Cortex of kidney (tissue), 1 donor: ENCODE data around the gene YPEL4.

Experiments used
- DNase-seq: peaks from one replicate; lab custom pipeline; 2025; lab: John Stamatoyannopoulos, UW

The YPEL4 gene

DNA sequence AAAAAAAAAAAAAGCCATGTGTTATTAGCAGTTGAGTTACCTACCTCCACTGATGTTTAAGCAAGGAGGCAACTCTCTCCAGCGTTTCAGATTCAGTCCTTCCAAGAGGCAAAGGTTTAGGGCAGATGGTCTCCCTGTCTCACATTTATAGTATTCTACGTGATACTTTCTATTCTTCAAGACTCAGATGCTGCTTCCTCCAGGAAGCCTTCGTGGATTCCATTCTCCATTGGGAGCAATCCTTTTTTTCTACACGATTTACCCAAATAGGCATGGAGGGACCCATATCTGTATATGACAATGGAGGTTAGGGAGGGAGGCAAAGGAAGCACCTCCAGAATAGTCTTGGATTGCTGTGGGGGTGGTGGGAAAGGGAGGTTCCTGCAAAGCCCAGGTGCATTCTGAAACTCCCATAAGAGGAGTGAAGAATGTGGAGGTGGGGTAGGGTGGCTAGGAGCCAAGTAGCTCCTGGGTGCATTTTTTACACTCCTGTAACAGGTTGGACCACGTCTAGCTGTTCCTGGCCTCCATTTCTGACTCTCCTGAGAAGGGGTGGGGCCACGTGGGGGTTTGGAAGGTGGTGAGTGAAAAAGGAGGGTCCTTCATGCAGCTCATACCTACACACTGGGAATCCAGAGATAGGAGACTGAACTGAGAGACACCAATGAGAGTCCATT is 16.2 kb downstream of the YPEL4 start:
- no peak for DNase-seq

GRCh38 chr11:57632116-57632515 is 17.6 kb downstream of the YPEL4 start:
- no peak for DNase-seq

GRCh38 chr11:57630171-57630570 is 19.5 kb downstream of the YPEL4 start:
- no peak for DNase-seq

GRCh38 chr11:57626895-57627294 is 22.8 kb downstream of the YPEL4 start:
- no peak for DNase-seq

- DNase-seq, result no peak
Measured at GRCh38 chr11:57624864-57625263, 24.8 kb downstream of the YPEL4 start.

- DNase-seq, result no peak
Measured at GRCh38 chr11:57622263-57622662, 27.4 kb downstream of the YPEL4 start.

- no peak for DNase-seq
Measured at GRCh38 chr11:57620467-57620866, 29.2 kb downstream of the YPEL4 start.

DNA sequence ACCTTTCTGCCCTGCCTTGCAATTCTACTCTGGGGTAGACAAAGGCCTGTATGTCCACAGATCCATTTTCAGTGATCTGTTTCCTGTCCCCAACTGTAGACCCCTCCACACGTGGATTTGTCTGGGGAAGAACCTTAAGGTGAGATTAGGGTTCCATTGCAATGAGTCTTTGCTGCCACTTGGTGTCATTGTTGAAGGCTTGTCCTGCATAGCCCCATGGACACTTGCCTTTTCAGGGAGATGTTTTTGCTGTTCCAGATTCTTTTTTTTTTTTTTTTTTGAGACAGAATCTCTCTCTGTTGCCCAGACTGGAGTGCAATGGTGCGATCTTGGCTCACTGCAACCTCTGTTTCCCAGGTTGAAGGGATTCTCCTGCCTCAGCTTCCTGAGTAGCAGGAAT is 30.4 kb downstream of the YPEL4 start:
- DNase-seq, result no peak

DNA sequence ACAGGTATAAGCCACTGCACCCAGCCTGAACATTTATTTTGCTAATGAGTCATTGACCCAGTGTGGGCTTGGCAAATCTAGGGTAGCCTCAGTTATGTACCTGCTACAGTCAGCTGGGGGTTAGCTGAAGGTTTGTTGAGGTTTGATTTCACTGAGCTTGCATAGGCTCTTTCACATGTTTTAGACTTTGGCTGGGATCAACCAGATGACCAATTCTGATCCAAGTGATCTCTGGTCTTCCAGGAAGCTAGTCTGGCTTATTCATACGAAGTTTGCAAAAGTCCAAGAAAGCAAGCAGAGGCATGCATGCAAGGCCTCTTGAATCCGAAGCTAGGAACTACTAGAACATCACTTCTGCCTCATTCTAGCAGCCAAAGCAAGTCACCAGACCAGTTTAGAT is 31.3 kb downstream of the YPEL4 start:
- no peak for DNase-seq

- no peak for DNase-seq
Measured at GRCh38 chr11:57616595-57616994, 33.1 kb downstream of the YPEL4 start.

GRCh38 chr11:57615308-57615707 is 34.4 kb downstream of the YPEL4 start:
- no peak for DNase-seq

GRCh38 chr11:57614234-57614772 is 35.4 kb downstream of the YPEL4 start:
- no peak for DNase-seq

- DNase-seq, result no peak
Measured at GRCh38 chr11:57610170-57610569, 39.5 kb downstream of the YPEL4 start.

DNA sequence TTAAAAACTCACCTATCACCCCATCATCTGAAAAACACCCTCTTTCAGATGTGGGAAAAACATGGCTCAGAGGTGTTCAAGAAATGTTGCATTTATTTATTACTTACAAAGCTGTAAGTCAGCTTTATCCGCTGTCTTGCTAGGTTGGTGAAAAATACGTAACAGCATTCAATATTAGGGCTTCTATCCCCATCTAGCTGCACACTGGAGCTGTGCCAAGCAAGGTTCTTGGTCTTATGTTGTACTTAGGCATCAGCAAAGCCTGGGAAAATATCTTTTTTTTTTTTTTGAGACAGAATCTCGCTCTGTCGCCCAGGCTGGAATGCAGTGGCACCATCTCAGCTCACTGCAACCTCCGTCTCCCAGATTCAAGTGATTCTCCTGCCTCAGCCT is 44.7 kb downstream of the YPEL4 start:
- DNase-seq, result no peak

DNA sequence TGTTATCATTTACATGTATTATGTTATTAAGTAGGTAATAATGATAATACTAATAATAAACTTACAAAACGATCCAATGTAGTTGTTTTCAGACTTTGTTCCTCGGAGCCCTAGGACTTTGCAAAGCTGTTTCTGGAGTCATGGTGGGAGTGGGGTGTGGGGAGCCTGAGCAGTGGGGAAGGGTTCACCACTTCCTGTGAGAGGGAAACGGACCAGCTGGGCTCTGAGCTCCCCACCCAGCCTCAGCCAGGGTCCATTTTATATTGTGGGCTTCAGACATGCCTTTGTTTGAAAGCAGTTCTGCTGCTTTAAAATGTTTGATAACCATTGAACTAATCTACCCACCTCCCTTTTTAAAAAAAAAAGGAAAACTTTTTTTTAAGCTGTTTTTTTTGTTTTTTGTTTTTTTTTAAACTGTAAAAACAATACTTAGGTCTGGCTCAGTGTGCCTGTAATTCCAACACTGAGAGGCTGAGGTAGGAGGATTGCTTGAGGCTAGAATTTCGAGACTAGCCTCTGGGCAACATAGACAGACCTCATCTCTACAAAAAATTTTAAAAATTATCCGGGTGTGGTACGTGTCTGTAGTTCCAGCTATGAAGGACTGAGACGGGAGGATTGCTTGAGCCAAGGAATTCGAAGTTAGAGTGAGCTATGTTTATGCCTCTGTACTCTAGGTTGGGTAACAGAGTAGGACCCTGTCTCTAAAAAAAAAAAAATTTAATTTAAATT is 45.2 kb downstream of the YPEL4 start:
- DNase-seq, result no peak

DNA sequence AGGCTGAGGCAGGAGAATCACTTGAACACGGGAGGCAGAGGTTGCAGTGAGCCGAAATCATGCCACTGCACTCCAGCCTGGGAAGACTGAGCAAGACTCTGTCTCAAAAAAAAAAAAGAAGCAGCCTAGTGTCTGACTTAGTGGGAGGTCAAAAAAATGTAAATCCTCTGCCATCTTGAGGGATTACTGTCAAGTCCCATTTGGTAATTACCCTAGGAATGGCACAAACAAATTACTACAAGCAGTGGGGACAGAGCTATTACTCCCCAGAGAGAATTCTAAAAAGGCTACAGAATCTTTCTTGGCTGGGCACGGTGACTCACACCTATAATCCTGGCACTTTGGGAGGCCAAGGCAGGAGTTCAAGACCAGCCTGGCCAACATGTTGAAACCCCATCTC is 48.4 kb downstream of the YPEL4 start:
- no peak for DNase-seq

- DNase-seq, result no peak
Measured at GRCh38 chr11:57599381-57599780, 50.3 kb downstream of the YPEL4 start.

DNA sequence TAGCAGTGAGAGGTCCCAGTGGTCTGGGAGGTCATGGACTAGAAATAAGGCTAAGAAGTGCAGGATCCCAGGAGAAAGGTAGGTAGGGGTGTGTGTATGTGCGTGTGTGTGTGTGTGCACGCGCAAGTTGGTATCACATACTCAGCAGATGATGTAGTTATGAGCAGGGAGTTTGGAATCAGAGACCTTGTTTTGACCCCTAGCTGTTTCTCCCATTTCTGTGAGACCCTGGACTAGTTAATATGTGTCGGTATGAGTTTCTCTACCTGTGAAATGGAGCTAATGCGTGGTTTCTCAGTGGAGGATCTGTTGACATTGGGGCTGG is 50.9 kb downstream of the YPEL4 start:
- no peak for DNase-seq

DNA sequence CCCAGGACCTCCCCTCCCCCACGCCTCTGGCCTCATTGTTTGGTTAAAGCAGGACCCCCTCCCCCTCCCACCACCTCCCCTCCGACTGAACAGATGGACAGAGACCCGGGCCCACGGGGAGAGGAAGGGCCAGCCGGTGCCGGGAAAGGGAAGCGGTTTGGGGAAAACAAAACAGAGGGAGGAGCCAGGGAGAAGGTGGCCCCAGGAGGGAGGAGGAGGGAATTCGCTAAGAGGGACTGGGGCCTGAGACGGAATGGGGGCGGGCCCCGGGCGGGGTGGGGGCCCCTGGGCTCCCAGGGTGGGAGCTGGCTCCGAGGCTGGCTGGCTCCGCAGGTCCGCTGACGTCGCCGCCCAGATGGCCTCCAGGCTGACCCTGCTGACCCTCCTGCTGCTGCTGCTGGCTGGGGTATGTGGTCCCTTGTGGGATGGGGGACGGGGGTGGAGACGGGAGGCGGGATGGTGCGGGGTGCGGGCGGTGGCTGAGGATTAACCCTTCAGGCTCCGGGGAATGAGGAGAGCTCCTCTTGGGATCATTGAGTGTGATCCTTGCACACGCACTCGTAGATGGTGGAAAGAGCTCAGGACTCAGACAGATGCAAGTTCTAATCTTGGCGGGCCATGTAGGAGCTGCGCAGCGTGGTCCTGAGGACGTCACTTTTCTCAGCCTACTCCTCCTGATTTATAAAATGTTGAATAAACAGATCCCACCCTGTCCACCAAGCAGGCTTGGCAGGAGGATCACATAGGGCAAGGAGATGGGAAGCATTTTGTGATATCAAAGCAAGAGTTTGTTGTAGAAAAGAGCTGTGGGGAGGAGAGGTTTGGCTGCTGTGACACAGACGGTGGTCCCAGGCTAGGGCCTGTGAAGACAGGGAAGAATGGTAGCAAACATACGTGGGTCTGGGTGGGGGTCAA is 51.5 kb downstream of the YPEL4 start:
- no peak for DNase-seq

DNA sequence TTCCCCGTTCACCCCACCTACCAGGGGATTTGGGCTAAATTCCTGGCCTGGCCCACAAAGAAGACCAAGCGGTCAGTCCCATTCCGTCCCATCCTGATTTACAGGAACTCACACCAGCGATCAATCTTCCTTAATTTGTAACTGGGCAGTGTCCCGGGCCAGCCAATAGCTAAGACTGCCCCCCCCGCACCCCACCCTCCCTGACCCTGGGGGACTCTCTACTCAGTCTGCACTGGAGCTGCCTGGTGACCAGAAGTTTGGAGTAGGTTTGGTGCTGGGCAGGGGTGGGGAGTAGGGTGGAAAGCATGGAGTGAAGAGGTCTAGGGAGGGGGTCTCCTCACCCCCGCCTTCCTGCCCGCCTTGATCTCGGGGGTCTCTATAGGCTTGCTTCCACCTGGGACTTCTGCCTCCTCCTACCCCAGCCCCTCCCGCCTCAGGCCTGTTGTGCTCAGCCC is 52.2 kb downstream of the YPEL4 start, which contains the start of gene SERPING1:
Gene SERPING1 (plus strand): TSS at position 225 of the 455 bp plus-strand sequence. CDS start 586 bp downstream, outside the sequence.
- no peak for DNase-seq

DNA sequence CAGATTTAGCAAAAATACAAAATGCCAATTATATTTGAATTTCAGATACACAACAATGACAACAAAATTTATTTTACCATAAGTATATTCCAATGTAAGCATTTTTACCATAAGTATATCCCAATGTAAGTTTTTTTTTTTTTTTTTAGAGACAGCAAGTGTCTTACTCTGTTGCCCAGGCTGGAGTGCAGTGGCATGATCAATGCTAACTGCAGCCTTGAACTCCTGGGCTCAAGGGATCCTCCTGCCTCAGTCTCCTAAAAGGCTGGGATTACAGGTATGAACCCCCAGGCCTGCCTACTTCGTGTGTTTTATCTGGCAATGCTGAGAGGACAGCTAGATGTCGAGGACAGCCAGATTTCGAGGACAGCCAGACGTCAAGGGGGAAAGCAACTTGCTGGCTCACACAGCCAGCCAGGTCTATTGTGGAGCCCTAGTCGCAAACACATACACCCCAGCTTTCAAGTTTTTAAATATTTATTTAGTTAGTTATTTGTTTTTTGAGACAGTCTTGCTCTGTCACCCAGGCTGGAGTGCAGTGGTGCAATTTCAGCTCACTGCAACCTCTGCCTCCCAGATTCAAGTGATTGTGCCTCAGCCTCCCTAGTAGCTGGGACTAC is 53.3 kb downstream of the YPEL4 start:
- no peak for DNase-seq
